DND-41 (cell line): ENCODE results near the gene TCF4.

Experiments used
- EZH2 ChIP-seq: IDR thresholded peaks from 3 replicates; pipeline ENCODE4 v1.6.1; 2012; ENCODE audit warnings: borderline replicate concordance, low read depth, mild to moderate bottlenecking, moderate library complexity, low read length, inconsistent platforms; ENCODE audit not compliant: severe bottlenecking
- TF ChIP-seq, protein P1 (sequence below): IDR thresholded peaks from 2 replicates; pipeline ENCODE4 v1.5.1; 2012; ENCODE audit warnings: borderline replicate concordance, low read length, moderate library complexity, mild to moderate bottlenecking; ENCODE audit not compliant: poor library complexity, severe bottlenecking; ENCODE audit errors: extremely low read depth

DNA sequence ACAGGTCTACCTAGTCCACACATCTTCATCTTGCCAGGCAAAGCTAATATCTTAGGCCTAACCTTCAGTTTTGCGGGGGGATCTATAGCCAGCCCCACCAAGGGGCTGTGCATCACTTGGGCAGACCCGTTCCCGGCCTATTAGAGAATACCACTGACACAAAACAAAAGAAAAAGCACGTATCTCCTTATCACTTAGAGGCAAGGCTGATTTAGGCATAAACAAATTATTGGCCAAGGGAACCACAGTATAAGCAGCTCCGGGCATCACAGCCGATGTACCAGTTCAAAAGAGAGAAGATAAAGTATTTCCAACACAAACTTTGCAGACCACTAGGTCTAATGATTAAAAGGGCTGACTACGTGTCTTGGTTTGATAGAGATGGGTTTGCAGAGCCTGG is 248.0 kb downstream of the TCF4 start:
- TF ChIP-seq, protein P1, sequence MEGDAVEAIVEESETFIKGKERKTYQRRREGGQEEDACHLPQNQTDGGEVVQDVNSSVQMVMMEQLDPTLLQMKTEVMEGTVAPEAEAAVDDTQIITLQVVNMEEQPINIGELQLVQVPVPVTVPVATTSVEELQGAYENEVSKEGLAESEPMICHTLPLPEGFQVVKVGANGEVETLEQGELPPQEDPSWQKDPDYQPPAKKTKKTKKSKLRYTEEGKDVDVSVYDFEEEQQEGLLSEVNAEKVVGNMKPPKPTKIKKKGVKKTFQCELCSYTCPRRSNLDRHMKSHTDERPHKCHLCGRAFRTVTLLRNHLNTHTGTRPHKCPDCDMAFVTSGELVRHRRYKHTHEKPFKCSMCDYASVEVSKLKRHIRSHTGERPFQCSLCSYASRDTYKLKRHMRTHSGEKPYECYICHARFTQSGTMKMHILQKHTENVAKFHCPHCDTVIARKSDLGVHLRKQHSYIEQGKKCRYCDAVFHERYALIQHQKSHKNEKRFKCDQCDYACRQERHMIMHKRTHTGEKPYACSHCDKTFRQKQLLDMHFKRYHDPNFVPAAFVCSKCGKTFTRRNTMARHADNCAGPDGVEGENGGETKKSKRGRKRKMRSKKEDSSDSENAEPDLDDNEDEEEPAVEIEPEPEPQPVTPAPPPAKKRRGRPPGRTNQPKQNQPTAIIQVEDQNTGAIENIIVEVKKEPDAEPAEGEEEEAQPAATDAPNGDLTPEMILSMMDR: no peak
- no peak for TF ChIP-seq EZH2
